Heart right ventricle (tissue), 16 donors: ENCODE data around the gene ZFAND2A. TPM values are rescaled to one million over a fixed set of nuclear protein-coding genes. Genes with fewer than 3 reads are reported as not detected.
"Not testable (repeated sequence)": the region's sequence is repeated elsewhere in the genome, so short reads cannot be mapped to it uniquely, and the experiment has no call there.

ENCODE experiments used
- ATAC-seq, 8 donors: fragments of 200-7000 bp; cut with Tn5 transposase; one replicate each; pipeline ENCODE4 v1.9.1; 2020; ENCODE audit warnings: mild to moderate bottlenecking in 8 of 8, moderate library complexity in 8 of 8, moderate number of reproducible peaks in 1 of 8
- DNase-seq, 2 donors: peaks; one replicate each; pipeline ENCODE4 v3.0.0-alpha.2; 2020
- H3K27ac ChIP-seq, 10 donors: fragments of 200-600 bp; sonication (generic) in 2 of 10; one replicate each; pipeline versions ENCODE4 v1.5.0 to v1.8.0; 2020 to 2022; ENCODE audit warnings: mild to moderate bottlenecking in 3 of 10
- H3K27me3 ChIP-seq, 7 donors: fragments of 200-600 bp; one replicate each; pipeline ENCODE4 v1.8.0; 2021 to 2022; ENCODE audit warnings: mild to moderate bottlenecking in 2 of 7
- H3K36me3 ChIP-seq, 9 donors: fragments of 200-600 bp; sonication (generic) in 1 of 9; one replicate each; pipeline versions ENCODE4 v1.5.0 to v1.8.0; 2020 to 2022; ENCODE audit warnings: mild to moderate bottlenecking in 2 of 9
- H3K4me1 ChIP-seq, 9 donors: fragments of 200-600 bp; sonication (generic) in 1 of 9; one replicate each; pipeline versions ENCODE4 v1.5.0 to v1.8.0; 2020 to 2022; ENCODE audit warnings: mild to moderate bottlenecking in 4 of 9
- H3K4me3 ChIP-seq, 10 donors: fragments of 200-600 bp; sonication (generic) in 2 of 10; one replicate each; pipeline versions ENCODE4 v1.5.0 to v1.8.0; 2020 to 2022; ENCODE audit warnings: mild to moderate bottlenecking in 7 of 10, moderate library complexity in 2 of 10
- H3K9me3 ChIP-seq, 11 donors: fragments of 200-600 bp in 10 of 11; sonication (generic) in 2 of 11; one replicate each; pipeline versions ENCODE4 v1.5.0 to v1.8.0; 2013 to 2022; ENCODE audit warnings: mild to moderate bottlenecking in 2 of 11, control low read depth in 1 of 11, moderate library complexity in 1 of 11
- CTCF ChIP-seq, 9 donors: fragments of 200-600 bp; sonication (generic) in 2 of 9; IDR thresholded peaks; one replicate each; pipeline versions ENCODE4 v1.5.0 to v1.8.0; 2021 to 2022; ENCODE audit warnings: antibody characterized with exemption in 9 of 9, mild to moderate bottlenecking in 5 of 9, moderate library complexity in 1 of 9
- WGBS, 2 donors: extraction: QIAGEN DNeasy Blood & Tissue Kit; methylation state at CpG; one replicate each; pipeline ENCODE4 v1.1.7; 2013; ENCODE audit warnings: inconsistent platforms in 1 of 2; 5-methylcytosine and 5-hydroxymethylcytosine counted together
- intact Hi-C, 10 donors: fragments of 100-400 bp; cut with DNase I; formaldehyde crosslinking; loops; one replicate each; pipeline versions ENCODE4 v1.11.1 to v1.14.2; 2022
- polyA plus RNA-seq, 2 donors: library from polyadenylated mRNA; stranded (reverse); fragments of 200-250 nt; gene quantifications; one replicate each; pipeline ENCODE4 v1.2.3, GENCODE V29; 2013
- total RNA-seq, 10 donors: library from RNA; stranded (reverse); fragmentation: NEBNext Ultra II Directional in 3 of 10; extraction: Animal tissue kit (Norgen Biotek cat#: 25700) in 3 of 10; gene quantifications; one replicate each; pipeline versions ENCODE4 v1.2.1 to v1.2.4, GENCODE V29; 2021 to 2023
- donor health status: Arrhythmogenic right ventricular cardiomyopathy.
- donor health status: ischemic (EF 13 %, LVEDD 7.1; RV severe dilation, severe dysfunction).
- donor health status: healthy with polysubstance abuse.
- donor health status: DM: no; HTN: yes; CAD: no.
- donor health status: DM: no; HTN: no; CAD: no.
- donor health status: ischemic (EF 25% LVEDD 6.9; RV normal size, moderate dysfunction).
- donor health status: ischemic (EF 25% LVEDD 5.7; RV mildly dilated, moderate dysfunction).
- donor health status: healthy.
- donor health status: DM: yes; HTN: yes; CAD: no.
- donor health status: Ischemic cardiomyopathy.
- donor health status: ischemic (EF 35%, LVEDD 5.7; RV mildly dilated, moderate dysfunction).
- donor health status: nonischemic (EF 11% LVEDD 7.7; RV severe dilation, severe dysfunction).
- donor health status: DM: yes; HTN: yes; CAD: no.
- donor health status: PGD.
- donor health status: ischemic (EF 29% LVEDD 5.4; RV normal size, mild dysfunction).
- donor health status: nonischemic (EF 23%, LVEDD 6.1; RV moderate dilation, normal function).

The ZFAND2A gene
- total and polyA plus RNA-seq, 12 donors = 4.4 to 32.6 (median 9.4) TPM

GRCh38 chr7:1156782-1157535, 3.0 kb downstream of the ZFAND2A start:
- intact Hi-C loops = loop anchor here in 1 of 10 donors (10.0 kb wide), 1 partner anchor 172 kb away; the partner anchor contains the start of gene CYP2W1
- WGBS, 2 donors = 64 to 66% methylated on average over 10 of the region's 10 CpGs
- DNase-seq (no peak), ATAC-seq (no peak)
- Histone ChIP-seq H3K4me3 (no peak overlapping the region), H3K9me3 (no peaks in the 10 kb centered on the region), H3K27ac (no peak overlapping the region), H3K27me3 (no peaks in the 10 kb centered on the region), H3K4me1 (peaks cover 7 to 28% (median 22%) of the 10 kb centered on the region in 9 donors), H3K36me3 (peaks cover 0 to 60% (median 35%) of the 10 kb centered on the region in 9 donors)
- TF ChIP-seq CTCF (IDR thresholded peaks at IDR 0.05) = no peak

- H3K27ac ChIP-seq, DNase-seq, ATAC-seq, H3K4me3 ChIP-seq, H3K27me3 ChIP-seq, H3K9me3 ChIP-seq: not testable (repeated sequence)
- 91 to 94% methylated on average over 20 to 22 of the region's 33 CpGs for WGBS, 2 donors
- H3K36me3 ChIP-seq = peaks cover 0 to 69% (median 42%) of the 10 kb centered on the region in 9 donors
- H3K4me1 ChIP-seq = peaks cover 7 to 23% (median 17%) of the 10 kb centered on the region in 9 donors
- intact Hi-C loops = loop anchor here in 1 of 10 donors (10.0 kb wide), 1 partner anchor 171 kb away; the partner anchor contains the start of gene CYP2W1
These were observed 3.9 kb downstream of the ZFAND2A start for GRCh38 chr7:1155818-1156781.

DNA sequence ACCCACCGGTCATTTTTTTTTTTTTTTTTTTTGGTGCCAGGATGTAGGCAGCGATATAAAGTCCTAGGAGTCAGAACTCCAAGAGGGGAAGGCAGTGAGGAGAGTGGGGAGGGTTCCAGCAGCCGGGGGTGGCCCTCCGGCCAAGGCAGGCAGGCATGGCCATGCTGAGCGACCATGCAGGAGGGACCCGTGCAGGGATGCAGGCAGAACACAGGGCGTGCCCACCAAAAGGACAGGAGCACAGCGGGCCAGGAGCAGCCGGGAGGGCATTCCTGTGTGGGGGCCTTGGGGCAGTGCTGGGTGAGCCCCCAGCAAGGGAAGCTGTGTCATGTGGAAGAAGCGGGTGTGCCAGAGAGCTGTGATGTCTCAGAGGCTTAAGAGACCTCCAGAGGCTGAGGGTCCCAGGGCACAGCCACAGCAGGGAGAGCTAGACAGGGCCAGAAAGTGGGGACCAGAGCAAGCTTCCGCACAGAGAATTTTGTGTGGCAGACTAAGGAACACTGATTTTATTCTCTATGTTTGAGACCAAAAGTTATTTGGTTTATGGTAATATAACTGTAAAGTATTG, 5.7 kb downstream of the ZFAND2A start:
- H3K36me3 ChIP-seq = peaks cover 0 to 87% (median 45%) of the 10 kb centered on the region in 9 donors
- H3K27me3 ChIP-seq = no peaks in the 10 kb centered on the region
- H3K4me1 ChIP-seq = peaks cover 7 to 16% (median 11%) of the 10 kb centered on the region in 9 donors
- no peak for DNase-seq
- no peaks in the 10 kb centered on the region for H3K9me3 ChIP-seq
- intact Hi-C loops = loop anchor here in 1 of 10 donors (10.0 kb wide), 1 partner anchor 169 kb away; the partner anchor contains the start of gene CYP2W1
- 79 to 90% methylated on average over 11 of the region's 11 CpGs for WGBS, 2 donors
- TF ChIP-seq CTCF (IDR thresholded peaks at IDR 0.05) = no peak
- no peak overlapping the region for H3K27ac ChIP-seq
- ATAC-seq = peak in 1 of 8 donors; percentile 8
- no peak overlapping the region for H3K4me3 ChIP-seq

DNA sequence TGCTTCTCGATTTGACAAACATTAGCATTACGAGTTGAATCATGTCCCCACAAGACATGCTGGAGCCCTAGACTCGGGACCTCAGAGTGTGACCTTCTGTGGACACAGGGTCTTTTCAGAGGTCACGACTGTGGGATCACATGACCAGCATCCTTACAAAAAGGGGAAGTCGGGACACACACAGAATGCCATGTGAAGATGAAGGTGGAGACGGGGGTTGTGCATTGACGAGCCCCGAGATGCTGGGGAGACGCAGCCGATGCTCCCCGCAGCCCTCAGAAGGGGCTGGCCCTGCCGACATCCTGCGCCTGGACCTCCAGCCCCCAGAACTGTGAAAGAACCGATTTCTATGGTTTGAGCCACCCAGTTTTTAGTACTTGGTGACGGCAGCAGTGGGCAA, 7.5 kb downstream of the ZFAND2A start:
- intact Hi-C loops = loop anchor here in 1 of 10 donors (10.0 kb wide), 1 partner anchor 168 kb away; the partner anchor contains the start of gene CYP2W1
- Histone ChIP-seq H3K9me3 (no peaks in the 10 kb centered on the region), H3K36me3 (peaks cover 0 to 83% (median 45%) of the 10 kb centered on the region in 9 donors), H3K4me1 (no peaks in the 10 kb centered on the region), H3K4me3 (no peak overlapping the region), H3K27me3 (no peaks in the 10 kb centered on the region), H3K27ac (no peak overlapping the region)
- DNase-seq = no peak
- ATAC-seq = no peak
- WGBS, 2 donors = 92 to 94% methylated on average over 15 of the region's 15 CpGs
- no peak for TF ChIP-seq CTCF (IDR thresholded peaks at IDR 0.05)
